Keratinocyte (primary cell): ENCODE measurements around the gene UBE2QL1. TPM values are rescaled to one million over a fixed set of nuclear protein-coding genes. Genes with fewer than 3 reads are reported as not detected.
"Not testable (repeated sequence)": the region's sequence is repeated elsewhere in the genome, so short reads cannot be mapped to it uniquely, and the experiment has no call there.

Source experiments
- DNase-seq: peaks from one replicate; pipeline ENCODE4 v3.0.0-alpha.2; 2011; ENCODE audit warnings: low read depth, missing footprints, low spot score
- FAIRE-seq: peaks from 2 replicates; lab custom pipeline; 2011; peaks lifted over from hg19 to GRCh38; lab: Jason Lieb, UNC
- H2AFZ ChIP-seq: 2 replicates; pipeline ENCODE4 v1.6.0; 2012; ENCODE audit warnings: low read length, control low read depth, inconsistent platforms; ENCODE audit not compliant: control insufficient read depth
- H3K27ac ChIP-seq: 2 replicates; pipeline ENCODE4 v1.5.1; 2011; ENCODE audit warnings: low read length; ENCODE audit not compliant: control insufficient read depth, insufficient read depth
- H3K27me3 ChIP-seq: 3 replicates; pipeline ENCODE4 v1.6.0; 2011; ENCODE audit warnings: low read length; ENCODE audit not compliant: control insufficient read depth, insufficient read depth; ENCODE audit errors: extremely low read depth
- H3K36me3 ChIP-seq, 2 experiments: 2 replicates in 1 of 2; 3 replicates in 1 of 2; pipeline ENCODE4 v1.5.1; 2011; ENCODE audit warnings: low read length in 2 of 2, mild to moderate bottlenecking in 1 of 2; ENCODE audit not compliant: control insufficient read depth in 2 of 2, insufficient read depth in 2 of 2; ENCODE audit errors: extremely low read depth in 1 of 2
- H3K4me1 ChIP-seq: 3 replicates; pipeline ENCODE4 v1.5.1; 2011; ENCODE audit warnings: low read length; ENCODE audit not compliant: control insufficient read depth, insufficient read depth; ENCODE audit errors: extremely low read depth
- H3K4me2 ChIP-seq: 3 replicates; pipeline ENCODE4 v1.6.0; 2011; ENCODE audit warnings: low read depth, low read length; ENCODE audit not compliant: control insufficient read depth, insufficient read depth; ENCODE audit errors: extremely low read depth
- H3K4me3 ChIP-seq, 3 experiments: fragments of 200-600 bp in 1 of 3; sonication (generic) in 1 of 3; 2 replicates in 2 of 3; 3 replicates in 1 of 3; pipeline ENCODE4 v1.5.1; 2011 to 2016; ENCODE audit warnings: low read length in 3 of 3, mild to moderate bottlenecking in 3 of 3, control low read depth in 2 of 3, inconsistent platforms in 1 of 3, low read depth in 1 of 3, mixed read lengths in 1 of 3, mixed run types in 1 of 3, moderate library complexity in 1 of 3; ENCODE audit not compliant: control insufficient read depth in 2 of 3, insufficient read depth in 2 of 3; ENCODE audit errors: extremely low read depth in 1 of 3
- H3K79me2 ChIP-seq: 2 replicates; pipeline ENCODE4 v1.6.0; 2012; ENCODE audit warnings: low read length; ENCODE audit not compliant: control insufficient read depth, insufficient read depth
- H3K9ac ChIP-seq: 3 replicates; pipeline ENCODE4 v1.6.0; 2011; ENCODE audit warnings: low read length; ENCODE audit not compliant: control insufficient read depth, insufficient read depth; ENCODE audit errors: extremely low read depth
- H3K9me1 ChIP-seq: 3 replicates; pipeline ENCODE4 v1.6.0; 2011; ENCODE audit warnings: low read length; ENCODE audit not compliant: control insufficient read depth, insufficient read depth; ENCODE audit errors: extremely low read depth
- H3K9me3 ChIP-seq: 2 replicates; pipeline ENCODE4 v1.5.1; 2012; ENCODE audit warnings: low read depth, low read length; ENCODE audit not compliant: control insufficient read depth
- H4K20me1 ChIP-seq: 3 replicates; pipeline ENCODE4 v1.6.0; 2011; ENCODE audit warnings: low read length; ENCODE audit not compliant: control insufficient read depth, insufficient read depth; ENCODE audit errors: extremely low read depth
- CTCF ChIP-seq, 3 experiments: IDR thresholded peaks in 1 of 3; conservative IDR thresholded peaks in 1 of 3; optimal IDR thresholded peaks in 1 of 3; 2 replicates in 2 of 3; 3 replicates in 1 of 3; pipeline versions ENCODE3 to v1.5.1; 2011; ENCODE audit warnings: low read length in 3 of 3, mild to moderate bottlenecking in 3 of 3, moderate library complexity in 2 of 3, control low read depth in 1 of 3, inconsistent platforms in 1 of 3; ENCODE audit not compliant: insufficient read depth in 2 of 3; ENCODE audit errors: extremely low read depth in 1 of 3
- EZH2 ChIP-seq: IDR thresholded peaks from one replicate; pipeline ENCODE4 v1.6.1; 2012; ENCODE audit warnings: inconsistent platforms, mild to moderate bottlenecking, low read length, moderate library complexity
- dilution Hi-C: fragments of 300-500 bp; cut with MboI; formaldehyde crosslinking; loops from one replicate; pipeline ENCODE4 v1.7.0; 2020; ENCODE audit warnings: low sequenced_read_pairs; ENCODE audit not compliant: extremely low pct_ligation_motif_present
- polyA plus RNA-seq, 5 experiments: library from polyadenylated mRNA; depleted of rRNA in 3 of 5; stranded (reverse) in 3 of 5; stranded (forward) in 1 of 5; unstranded in 1 of 5; fragments of >200 nt; gene quantifications; 1 replicate in 1 of 5; 2 replicates in 3 of 5; 3 replicates in 1 of 5; pipeline versions ENCODE4 v1.2.1 to v1.2.3, GENCODE V29; 2011 to 2012; ENCODE audit warnings: missing spikeins in 2 of 5, low read depth in 1 of 5, low replicate concordance in 1 of 5

UBE2QL1 gene
- polyA plus RNA-seq, 1 donor (not counting 4 experiments of a cell fraction or from before 2014, with no cell fraction given) = not detected

DNA sequence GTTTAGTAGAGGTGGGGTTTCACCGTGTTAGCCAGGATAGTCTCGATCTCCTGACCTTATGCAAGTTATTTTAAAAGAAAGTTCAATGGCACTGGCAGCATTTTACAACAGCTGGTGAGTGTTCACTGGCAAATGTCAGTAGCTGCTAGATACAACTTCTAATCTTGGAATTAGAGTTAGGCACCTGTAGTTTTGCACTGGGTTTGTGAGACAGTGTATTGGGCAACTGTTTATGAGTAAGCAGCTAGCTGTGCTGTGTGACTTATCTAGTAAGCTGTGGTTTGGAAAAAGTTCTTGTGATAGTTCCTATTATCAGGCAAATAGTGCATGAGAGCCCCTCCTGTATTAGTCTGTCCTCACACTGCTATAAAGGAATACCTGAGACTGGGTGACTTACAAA is 61.5 kb downstream of the UBE2QL1 start:
- Histone ChIP-seq H3K79me2 (no peaks in the 10 kb centered on the region), H3K9ac (no peak overlapping the region), H3K9me1 (no peaks in the 10 kb centered on the region), H3K4me3 (no peak overlapping the region), H3K4me1 (no peaks in the 10 kb centered on the region), H3K36me3 (no peaks in the 10 kb centered on the region), H3K4me2 (no peak overlapping the region), H3K27ac (no peak overlapping the region), H3K9me3 (no peaks in the 10 kb centered on the region), H3K27me3 (no peaks in the 10 kb centered on the region), H2AFZ (no peak overlapping the region), H4K20me1 (no peaks in the 10 kb centered on the region)
- FAIRE-seq (no peak), DNase-seq (no peak)
- TF ChIP-seq EZH2 = no peak
- no peak for TF ChIP-seq CTCF (optimal IDR thresholded peaks at IDR 0.05 in 1 of 3, IDR thresholded peaks at IDR 0.05 in 1 of 3, conservative IDR thresholded peaks at IDR 0.05 in 1 of 3; ENCODE audit: extremely low read depth in 1 of 3, insufficient read depth in 2 of 3, low read length in 3 of 3)
- dilution Hi-C loops = no loop called here

DNA sequence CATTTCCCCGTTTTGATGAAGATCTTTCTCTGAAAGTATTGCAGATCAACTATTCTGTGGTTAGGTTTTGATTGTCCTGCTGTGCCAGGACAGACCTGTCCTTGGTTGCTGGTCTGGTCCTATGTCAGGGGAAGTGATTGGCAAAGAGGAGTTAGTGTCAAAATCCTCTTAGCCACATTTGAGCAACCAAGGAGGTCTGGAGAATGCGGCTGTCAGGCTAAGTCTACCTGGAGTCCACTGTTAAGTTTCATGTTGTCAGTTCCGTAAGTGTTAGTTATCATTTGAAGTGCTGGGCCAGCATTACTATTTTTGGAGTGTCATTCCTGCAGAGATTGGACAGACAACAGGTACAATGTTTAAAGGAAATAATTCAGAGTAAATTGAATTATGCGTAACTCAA is 62.3 kb downstream of the UBE2QL1 start:
- Histone ChIP-seq H3K4me2 (no peak overlapping the region), H2AFZ (no peak overlapping the region), H3K4me3 (no peak overlapping the region), H4K20me1 (no peaks in the 10 kb centered on the region), H3K4me1 (no peaks in the 10 kb centered on the region), H3K9ac (no peak overlapping the region), H3K79me2 (no peaks in the 10 kb centered on the region), H3K9me3 (no peaks in the 10 kb centered on the region), H3K9me1 (no peaks in the 10 kb centered on the region), H3K27me3 (no peaks in the 10 kb centered on the region), H3K27ac (no peak overlapping the region), H3K36me3 (no peaks in the 10 kb centered on the region)
- TF ChIP-seq CTCF (optimal IDR thresholded peaks at IDR 0.05 in 1 of 3, IDR thresholded peaks at IDR 0.05 in 1 of 3, conservative IDR thresholded peaks at IDR 0.05 in 1 of 3; ENCODE audit: extremely low read depth in 1 of 3, insufficient read depth in 2 of 3, low read length in 3 of 3) (no peak), EZH2 (no peak)
- no peak for FAIRE-seq
- no peak for DNase-seq
- dilution Hi-C loops = no loop called here

- H3K79me2 ChIP-seq, FAIRE-seq, H3K4me1 ChIP-seq, dilution Hi-C loops, H3K4me3 ChIP-seq, H3K36me3 ChIP-seq, H3K4me2 ChIP-seq, H3K27me3 ChIP-seq, H3K9ac ChIP-seq, H3K9me3 ChIP-seq, H2AFZ ChIP-seq, H4K20me1 ChIP-seq, DNase-seq, H3K9me1 ChIP-seq, H3K27ac ChIP-seq: not testable (repeated sequence)
Measured at GRCh38 chr5:6515812-6516211, 67.2 kb downstream of the UBE2QL1 start.
